Measurements from ENCODE around the gene HDAC4.

The HDAC4 gene

GRCh38 chr2:239130041-239130440 is 270.8 kb downstream of the HDAC4 start:
- DNase-seq = no peak

DNA sequence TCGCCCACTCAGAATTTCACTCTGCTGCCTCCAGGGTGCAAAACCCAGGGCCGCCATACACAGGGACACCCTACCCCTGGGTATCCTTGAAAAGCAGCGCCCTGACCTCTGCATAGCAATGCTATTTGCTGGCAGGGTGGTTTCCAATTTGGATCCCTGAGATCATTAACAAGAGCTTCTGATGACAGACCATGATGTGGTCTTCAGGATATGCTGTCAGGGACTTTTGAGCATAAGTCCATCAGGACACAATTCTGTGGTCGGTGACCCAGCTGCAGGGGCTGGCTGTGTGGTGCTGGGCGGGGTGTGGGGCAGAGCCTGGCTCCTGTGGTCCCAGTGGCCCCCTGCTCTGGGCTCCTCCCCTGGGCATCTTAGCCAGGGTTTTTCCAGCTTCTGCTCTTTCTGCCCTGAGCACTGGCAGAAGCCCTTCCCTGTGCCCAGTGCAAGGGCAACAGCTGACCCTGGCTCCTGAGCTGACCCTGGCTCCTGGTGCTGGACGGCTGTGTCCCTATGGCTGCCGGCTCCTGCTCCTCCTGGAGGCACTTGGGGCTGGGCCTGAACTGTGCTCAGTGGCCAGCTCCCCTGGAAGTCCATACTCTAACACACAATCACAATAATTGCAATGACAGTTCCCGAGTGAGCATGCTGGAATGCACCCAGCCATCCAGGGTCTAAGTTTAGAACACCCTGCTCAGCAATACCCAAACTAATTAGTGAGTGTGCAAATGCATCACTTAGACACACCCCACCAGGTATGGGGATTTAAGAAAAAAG is 271.5 kb downstream of the HDAC4 start:
- DNase-seq = no peak

- DNase-seq = no peak
These were observed 272.1 kb downstream of the HDAC4 start for GRCh38 chr2:239128706-239129105.

DNA sequence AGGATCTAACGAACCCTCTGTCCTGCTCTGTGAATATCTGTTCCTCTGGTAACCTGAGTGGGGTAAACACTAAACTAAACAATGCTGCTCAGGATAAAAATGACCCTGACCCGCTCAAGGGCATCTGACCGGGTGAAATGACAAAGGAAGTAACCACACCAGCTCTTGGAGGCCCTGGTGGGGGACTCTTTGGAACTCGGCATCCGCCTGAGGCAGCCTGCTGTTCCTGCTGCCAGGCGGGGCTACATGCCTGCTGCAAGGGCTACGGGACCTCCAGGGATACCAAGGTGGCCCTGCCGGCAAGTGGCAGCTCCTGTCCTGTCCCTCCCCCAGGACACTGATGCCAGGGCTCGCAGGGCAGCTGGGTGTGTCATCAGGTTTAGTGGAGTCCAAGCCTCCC is 273.3 kb downstream of the HDAC4 start:
- no peak for DNase-seq

DNA sequence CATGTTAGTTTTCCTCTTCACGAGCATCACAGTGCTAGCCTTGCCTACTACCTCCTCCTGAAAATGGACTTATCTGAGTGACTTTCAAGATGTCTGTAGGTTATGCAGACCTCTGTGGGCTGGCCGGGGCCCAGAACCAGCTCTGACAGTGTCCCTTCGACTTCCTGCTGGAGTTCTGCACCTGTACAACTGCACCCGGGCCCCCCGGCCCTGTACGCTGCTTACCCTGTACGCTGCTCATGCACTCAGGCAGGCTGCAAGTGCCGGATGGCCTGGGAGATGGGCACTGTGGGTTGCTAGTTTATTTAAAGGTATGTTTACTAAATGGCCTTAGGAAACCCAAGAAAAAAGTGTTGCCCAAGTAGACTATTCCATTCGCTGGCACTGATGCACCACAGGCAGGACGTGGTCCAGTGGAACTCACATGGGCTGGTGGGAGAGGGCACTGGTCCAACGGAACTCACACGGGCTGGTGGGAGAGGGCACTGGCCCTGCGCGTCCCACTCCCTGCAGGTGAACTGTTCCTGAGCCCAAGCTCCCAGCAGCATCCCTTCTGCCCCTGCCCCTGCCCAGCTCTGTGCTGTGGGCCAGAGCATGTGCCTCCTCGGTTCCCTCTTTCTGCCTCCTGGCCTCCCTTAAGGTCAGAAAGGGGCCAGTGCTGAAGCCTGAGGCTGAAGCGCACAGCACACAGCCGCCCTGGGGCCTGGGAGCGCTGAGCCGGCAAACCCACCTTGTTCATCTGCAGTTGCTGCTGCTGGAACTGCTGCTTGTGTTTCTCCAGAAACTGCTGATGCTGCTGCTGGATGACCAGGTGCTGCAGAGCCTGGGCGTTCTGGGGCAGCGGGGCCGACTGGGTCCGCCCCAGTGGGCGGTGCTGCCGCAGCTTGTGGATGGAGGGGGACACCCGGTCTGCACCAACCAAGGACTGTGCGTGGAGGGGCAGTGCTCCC is 274.8 kb downstream of the HDAC4 start:
- DNase-seq = no peak

- DNase-seq = no peak
These were observed 276.5 kb downstream of the HDAC4 start for GRCh38 chr2:239124152-239124899.

- no peak for DNase-seq
These were observed 278.3 kb downstream of the HDAC4 start for GRCh38 chr2:239122421-239123110.

DNA sequence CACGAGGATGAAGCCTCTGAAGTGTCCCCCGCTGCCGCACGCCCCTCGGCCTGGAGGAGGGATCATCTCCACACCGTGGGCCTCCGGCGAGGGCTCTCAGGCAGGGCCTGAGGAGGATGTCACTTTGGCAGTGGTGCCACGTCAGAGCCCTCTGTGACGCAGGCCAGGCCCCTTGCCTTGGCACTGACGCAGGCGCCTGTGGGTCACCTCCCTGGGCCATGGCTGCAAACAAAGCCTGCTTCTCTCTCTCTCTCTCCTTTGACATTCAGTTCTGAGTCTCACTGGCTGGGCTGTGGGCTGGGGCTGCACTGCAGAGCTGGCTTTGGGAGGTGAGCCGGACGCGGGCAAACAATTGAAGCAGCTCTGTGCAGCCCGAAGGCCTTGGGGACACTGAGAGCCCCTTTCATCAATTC is 279.2 kb downstream of the HDAC4 start:
- DNase-seq = no peak

- no peak for DNase-seq
These were observed 280.2 kb downstream of the HDAC4 start for GRCh38 chr2:239120664-239121063.

DNA sequence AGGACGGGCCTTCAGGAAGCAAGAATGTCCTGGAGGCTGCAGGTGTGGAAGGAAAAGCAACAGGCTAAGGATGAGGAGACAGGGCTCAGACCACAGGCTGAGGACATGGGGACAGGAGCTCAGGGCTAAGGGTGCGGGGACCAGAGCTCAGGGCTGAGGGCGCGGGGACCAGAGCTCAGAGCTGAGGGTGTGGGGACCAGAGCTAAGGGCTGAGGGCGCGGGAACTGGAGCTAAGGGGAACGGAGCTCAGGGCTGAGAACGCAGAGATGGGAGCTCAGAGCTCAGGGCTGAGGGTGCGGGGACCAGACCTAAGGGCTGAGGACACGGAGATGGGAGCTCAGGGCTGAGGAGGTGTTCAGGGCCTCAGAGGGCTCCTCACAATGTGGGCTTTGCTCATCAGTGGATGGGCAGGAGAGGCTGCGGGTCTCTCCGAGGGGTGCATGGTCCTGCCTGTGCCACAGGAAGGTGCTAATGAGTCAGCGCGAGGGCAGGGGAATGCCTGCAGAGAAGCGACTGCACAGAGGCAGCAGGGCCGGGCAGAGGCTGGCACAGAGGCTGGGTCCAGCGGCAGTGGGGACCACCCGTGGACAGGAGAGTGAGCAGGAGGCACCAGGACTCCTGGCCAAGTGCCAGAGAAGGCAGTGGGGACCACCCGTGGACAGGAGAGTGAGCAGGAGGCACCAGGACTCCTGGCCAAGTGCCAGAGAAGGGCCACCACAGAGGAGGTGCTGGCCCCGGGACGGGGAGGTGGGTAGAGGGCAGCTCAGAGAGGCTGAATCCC is 281.3 kb downstream of the HDAC4 start:
- DNase-seq = no peak

GRCh38 chr2:239118675-239119211 is 282.1 kb downstream of the HDAC4 start:
- DNase-seq = no peak

DNA sequence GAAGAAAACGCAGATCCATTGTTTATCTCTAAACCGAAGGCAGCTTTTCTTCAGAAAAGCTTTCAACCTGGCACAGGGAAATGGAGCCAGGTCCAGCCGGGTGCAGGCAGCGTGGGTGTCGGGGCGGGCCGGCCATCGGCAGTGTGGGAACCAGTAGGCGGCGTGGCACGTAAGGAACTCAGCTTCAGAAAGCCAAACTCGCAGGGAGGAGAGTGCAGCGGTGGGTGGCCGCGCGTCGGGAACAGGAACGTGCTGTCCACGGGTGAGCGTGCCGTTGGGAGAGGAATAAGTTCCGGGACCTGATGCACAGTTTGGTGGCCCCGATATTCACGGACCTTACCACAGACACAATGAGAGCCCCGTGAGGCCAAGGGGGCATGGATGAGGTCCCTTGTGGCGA is 282.6 kb downstream of the HDAC4 start:
- no peak for DNase-seq

DNA sequence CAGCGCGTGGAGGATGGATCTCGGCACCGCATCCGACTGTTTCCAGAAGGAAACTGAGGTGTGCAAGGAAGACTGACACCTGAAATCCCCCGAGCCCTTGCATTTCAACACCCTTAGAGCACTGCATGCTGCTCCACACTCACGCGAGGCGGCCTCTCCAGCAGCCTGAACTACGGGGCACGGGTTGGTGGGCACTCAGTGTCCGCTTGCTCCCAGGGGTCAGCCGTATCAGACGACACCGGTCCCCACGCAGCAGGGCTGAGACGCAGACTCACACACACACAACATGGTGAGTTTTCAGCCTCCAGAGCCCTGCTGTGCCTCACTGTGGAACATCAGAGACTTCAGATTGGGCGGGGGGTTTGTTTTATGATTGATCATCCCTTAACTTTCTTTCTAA is 283.0 kb downstream of the HDAC4 start:
- DNase-seq = no peak

- DNase-seq = no peak
These were observed 284.2 kb downstream of the HDAC4 start for GRCh38 chr2:239116456-239117246.

DNA sequence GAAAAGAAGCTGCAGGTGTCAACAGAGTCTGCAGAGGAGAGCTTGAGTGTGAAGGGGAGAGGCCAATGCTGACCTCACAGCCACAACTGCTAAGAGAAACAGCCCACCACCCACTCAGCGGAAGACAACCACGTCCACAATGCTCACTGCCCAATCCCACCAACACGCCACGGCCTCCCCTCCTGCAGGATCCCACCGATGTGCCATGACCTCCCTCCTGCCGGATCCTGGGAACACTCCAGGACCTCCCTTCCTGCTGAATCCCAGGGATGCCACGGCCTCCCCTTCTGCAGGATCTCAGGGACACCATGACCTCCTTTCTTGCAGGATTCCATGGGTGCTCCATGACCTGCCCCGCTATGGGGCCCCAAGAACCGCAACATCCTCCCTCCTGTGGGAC is 285.2 kb downstream of the HDAC4 start:
- no peak for DNase-seq

- DNase-seq = no peak
These were observed 286.1 kb downstream of the HDAC4 start for GRCh38 chr2:239114616-239115265.

GRCh38 chr2:239114119-239114581 is 286.7 kb downstream of the HDAC4 start:
- no peak for DNase-seq

DNA sequence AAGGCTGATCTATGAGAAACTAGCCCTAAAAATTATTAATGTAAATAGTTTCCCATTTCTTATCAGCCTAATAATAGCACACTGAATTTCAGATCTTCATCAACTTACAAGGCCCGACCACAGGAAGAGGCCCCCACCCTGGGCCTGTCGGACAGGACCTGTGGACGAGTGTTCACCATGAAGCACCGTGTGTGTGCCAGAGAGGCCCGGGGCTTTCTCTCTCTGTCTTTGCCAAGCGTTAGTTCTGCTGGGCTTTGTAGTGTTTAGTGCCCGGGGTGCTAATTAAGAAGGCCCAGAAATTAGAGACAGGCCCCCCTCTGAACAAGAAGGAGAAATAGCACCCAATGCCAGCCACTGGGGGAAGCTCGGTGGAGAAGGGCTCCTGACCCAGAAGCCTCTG is 287.2 kb downstream of the HDAC4 start:
- DNase-seq = no peak

DNA sequence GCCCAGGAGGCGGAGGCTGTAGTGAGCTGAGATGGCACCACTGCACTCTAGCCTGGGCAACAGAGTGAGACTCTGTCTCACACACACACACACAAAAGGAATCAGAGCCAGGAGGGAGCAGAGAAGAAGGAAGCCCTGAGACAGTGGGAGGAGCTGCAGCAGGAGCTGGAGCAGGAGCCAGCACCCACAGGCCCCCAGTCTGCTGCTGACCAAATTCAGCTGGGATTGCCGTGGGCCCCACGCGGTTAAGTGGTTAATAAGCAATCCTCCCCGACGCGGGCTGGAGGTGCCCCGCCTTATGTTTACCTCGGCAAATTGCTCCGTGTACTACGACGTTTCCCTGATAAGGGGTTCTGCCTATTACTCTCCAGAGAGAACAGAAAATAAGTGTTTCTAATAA is 287.6 kb downstream of the HDAC4 start:
- no peak for DNase-seq
